T-helper 2 cell treated with Interferon-gamma antibody and Interleukin-4, amounts not matched to agents 5 μg/mL and 100 μg/mL, for 36 hours (primary cell): ENCODE measurements around the gene SAMD3.
"Not testable (repeated sequence)": the region's sequence is repeated elsewhere in the genome, so short reads cannot be mapped to it uniquely, and the experiment has no call there.

Experiments used
- DNase-seq: peaks from one replicate; pipeline ENCODE4 v3.0.0; 2021; ENCODE audit warnings: low spot score
- H3K27ac Mint-ChIP-seq: one replicate; pipeline ENCODE4 v1.8.0; 2021; ENCODE audit warnings: mild to moderate bottlenecking, mixed read lengths
- H3K27me3 Mint-ChIP-seq: one replicate; pipeline ENCODE4 v1.8.0; 2021; ENCODE audit warnings: low read depth, mixed read lengths
- H3K36me3 Mint-ChIP-seq: one replicate; pipeline ENCODE4 v1.8.0; 2021; ENCODE audit warnings: low read depth, mixed read lengths
- H3K4me1 Mint-ChIP-seq: one replicate; pipeline ENCODE4 v1.8.0; 2021; ENCODE audit warnings: low read depth, mixed read lengths
- H3K4me3 Mint-ChIP-seq: one replicate; pipeline ENCODE4 v1.8.0; 2022; ENCODE audit warnings: mild to moderate bottlenecking, moderate library complexity, mixed read lengths
- H3K9me3 Mint-ChIP-seq: one replicate; pipeline ENCODE4 v1.8.0; 2021; ENCODE audit warnings: mixed read lengths

SAMD3 gene

DNA sequence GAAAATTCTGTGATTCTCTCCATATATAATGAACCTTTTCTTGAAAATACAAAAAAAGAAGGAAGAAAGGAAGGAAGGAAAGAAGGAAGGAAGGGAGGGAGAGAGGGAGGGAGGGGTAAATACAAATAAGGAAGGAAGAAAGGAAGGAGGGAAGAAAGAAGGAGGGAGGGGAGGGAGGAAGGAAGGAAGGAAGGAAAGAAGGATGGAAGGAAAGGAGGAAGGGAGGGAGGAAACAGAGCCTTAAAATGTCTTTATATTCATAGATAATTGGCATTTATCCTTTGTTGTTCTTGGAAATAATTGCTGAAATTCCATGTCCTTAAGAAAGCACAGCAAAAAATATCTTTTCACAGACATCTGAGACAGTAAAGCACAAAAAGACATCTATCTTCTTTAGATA is 40.3 kb downstream of the SAMD3 start:
- DNase-seq: no peak
- peaks cover 4% of the 10 kb centered on the region for H3K9me3 Mint-ChIP-seq

DNA sequence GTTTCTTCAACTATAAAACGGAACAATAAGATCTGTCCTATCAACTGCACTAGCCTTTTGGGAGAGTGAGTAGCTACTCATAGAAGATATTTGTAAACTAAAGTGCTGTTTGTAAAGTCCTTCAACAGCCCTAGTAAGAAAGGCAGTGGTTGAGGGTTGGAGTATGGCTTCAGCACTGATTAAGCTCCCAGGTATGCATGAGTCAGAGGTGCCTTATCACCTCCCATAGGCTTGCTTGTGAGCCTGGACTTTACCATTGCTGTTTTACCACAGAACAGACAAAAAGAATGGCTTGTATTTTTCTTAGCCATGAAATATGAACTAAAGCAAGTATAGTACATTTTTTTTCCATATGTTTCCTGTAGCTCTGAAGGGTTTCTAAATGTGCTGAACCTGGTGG is 44.1 kb downstream of the SAMD3 start:
- DNase-seq: no peak
- peaks cover 4% of the 10 kb centered on the region for H3K9me3 Mint-ChIP-seq
- no peak overlapping the region for H3K27ac Mint-ChIP-seq
- H3K36me3 Mint-ChIP-seq: peaks cover 76% of the 10 kb centered on the region
- no peaks in the 10 kb centered on the region for H3K27me3 Mint-ChIP-seq
- H3K4me3 Mint-ChIP-seq: no peak overlapping the region
- peaks cover 33% of the 10 kb centered on the region for H3K4me1 Mint-ChIP-seq

More for the DNA sequence above, 40.3 kb downstream of the SAMD3 start:
- no peak overlapping the region for H3K27ac Mint-ChIP-seq
- H3K4me3 Mint-ChIP-seq: no peak overlapping the region
- H3K4me1 Mint-ChIP-seq: peaks cover 52% of the 10 kb centered on the region
- peaks cover 64% of the 10 kb centered on the region for H3K36me3 Mint-ChIP-seq
- no peaks in the 10 kb centered on the region for H3K27me3 Mint-ChIP-seq

DNA sequence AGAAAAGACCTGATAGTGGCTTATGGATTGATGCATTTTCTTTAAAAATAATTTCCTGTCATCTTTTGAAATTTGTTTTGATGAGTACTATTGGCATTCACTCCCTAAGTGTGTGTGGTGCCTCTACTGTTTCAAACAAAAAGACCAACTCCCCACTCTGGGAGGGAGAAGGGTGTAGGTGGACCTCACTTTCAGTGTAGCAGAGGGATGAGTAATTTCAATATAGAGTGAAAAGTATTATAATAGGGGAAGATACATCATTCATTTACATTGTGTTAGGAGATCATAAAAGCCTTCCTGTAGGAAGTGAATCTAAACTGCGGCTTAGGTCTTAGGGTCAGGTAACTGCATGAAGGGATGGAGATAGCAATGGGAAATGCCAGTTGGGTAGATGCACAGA is 46.4 kb downstream of the SAMD3 start:
- Mint-ChIP-seq H3K4me1 (peaks cover 23% of the 10 kb centered on the region), H3K36me3 (peaks cover 77% of the 10 kb centered on the region), H3K9me3 (peaks cover 20% of the 10 kb centered on the region), H3K27me3 (no peaks in the 10 kb centered on the region), H3K4me3 (no peak overlapping the region), H3K27ac (no peak overlapping the region)
- DNase-seq: no peak

DNA sequence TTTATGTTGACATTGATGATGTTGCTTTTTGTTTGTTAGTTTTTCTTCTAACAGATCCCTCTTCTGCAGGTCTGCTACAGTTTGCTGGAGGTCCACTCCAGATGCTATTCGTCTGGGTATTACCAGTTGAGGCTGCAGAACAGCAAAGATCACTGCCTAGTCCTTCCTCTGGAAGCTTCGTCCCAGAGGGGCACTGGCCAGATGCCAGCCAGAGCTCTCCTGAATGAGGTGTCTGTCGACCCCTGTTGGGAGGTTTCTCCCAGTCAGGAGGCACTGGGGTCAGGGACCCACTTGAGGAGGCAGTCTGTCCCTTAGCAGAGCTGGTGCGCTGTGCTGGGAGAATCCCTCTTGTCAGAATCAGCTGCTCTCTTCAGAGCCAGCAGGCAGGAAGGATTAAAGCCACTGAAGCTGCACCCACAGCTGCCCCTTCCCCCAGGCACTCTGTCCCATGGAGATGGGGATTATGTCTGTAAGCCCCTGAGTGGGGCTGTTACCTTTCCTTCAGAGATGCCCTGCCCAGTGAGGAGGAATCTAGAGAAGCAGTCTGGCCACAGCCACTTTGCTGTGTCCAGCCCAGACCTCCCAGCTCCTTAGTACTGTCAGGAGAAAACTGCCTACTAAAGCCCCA is 49.3 kb downstream of the SAMD3 start:
- Mint-ChIP-seq H3K9me3 (peaks cover 33% of the 10 kb centered on the region), H3K4me1 (peaks cover 17% of the 10 kb centered on the region), H3K36me3 (peaks cover 72% of the 10 kb centered on the region)
- H3K27me3 Mint-ChIP-seq, H3K27ac Mint-ChIP-seq, H3K4me3 Mint-ChIP-seq, DNase-seq: not testable (repeated sequence)

DNA sequence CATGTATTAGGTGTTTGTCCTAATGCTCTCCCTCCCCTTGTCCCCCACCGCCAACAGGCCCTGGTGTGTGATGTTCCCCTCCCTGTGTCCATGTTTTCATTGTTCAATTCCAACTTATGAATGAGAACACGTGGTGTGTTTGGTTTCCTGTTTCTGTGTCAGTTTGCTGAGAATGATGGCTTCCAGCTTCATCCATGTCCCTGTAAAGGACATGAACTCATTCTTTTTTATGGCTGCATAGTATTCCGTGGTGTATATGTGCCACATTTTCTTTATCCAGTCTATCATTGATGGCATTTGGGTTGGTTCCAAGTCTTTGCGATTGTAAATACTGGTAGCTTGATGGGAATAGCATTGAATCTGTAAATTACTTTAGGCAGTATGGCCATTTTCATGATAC is 52.6 kb downstream of the SAMD3 start:
- H3K27ac Mint-ChIP-seq, DNase-seq, H3K4me1 Mint-ChIP-seq, H3K4me3 Mint-ChIP-seq, H3K27me3 Mint-ChIP-seq: not testable (repeated sequence)
- peaks cover 35% of the 10 kb centered on the region for H3K9me3 Mint-ChIP-seq
- peaks cover 67% of the 10 kb centered on the region for H3K36me3 Mint-ChIP-seq

DNA sequence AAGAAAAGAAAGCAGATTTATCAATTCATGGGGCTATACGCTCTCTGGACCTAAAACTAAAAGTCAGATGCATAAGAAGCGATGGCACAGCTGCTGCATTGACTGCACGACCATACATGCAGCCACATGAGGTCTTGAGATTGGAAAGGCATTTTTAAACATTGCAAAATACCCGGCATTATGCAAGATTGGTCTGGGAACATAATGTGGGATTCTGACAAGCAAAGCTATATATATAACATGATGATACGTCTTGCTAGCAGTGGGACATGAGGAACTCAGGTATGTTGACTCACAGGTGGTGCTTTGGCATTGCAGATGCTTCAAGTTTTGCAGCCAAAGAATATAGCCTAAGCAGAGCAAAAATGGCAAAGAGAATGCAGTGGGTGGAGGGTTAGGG is 55.1 kb downstream of the SAMD3 start:
- H3K27me3 Mint-ChIP-seq: no peaks in the 10 kb centered on the region
- peaks cover 30% of the 10 kb centered on the region for H3K9me3 Mint-ChIP-seq
- H3K4me1 Mint-ChIP-seq: peaks cover 4% of the 10 kb centered on the region
- no peak for DNase-seq
- H3K36me3 Mint-ChIP-seq: peaks cover 57% of the 10 kb centered on the region
- no peak overlapping the region for H3K4me3 Mint-ChIP-seq
- H3K27ac Mint-ChIP-seq: no peak overlapping the region

DNA sequence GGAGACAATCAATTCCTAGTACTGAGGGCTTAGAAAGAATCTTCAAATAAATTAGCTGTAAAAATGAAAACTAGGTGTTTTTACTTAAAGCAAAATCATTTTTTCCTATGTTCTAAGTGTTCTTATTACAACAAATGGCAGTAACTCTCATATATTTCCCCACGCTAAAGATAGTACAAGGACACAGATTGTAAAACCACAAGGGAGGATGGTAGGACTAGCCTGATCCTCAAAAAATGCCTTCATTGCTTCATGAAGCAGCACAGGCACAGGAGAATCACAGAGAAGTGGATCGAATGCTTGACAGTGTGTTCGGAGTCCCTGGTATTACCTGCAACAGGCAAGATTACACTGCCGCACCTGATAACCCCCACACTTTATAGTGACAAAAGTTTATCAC is 58.5 kb downstream of the SAMD3 start:
- DNase-seq: no peak
- Mint-ChIP-seq H3K4me3 (no peak overlapping the region), H3K27me3 (no peaks in the 10 kb centered on the region), H3K27ac (no peak overlapping the region), H3K9me3 (peaks cover 11% of the 10 kb centered on the region), H3K36me3 (peaks cover 55% of the 10 kb centered on the region), H3K4me1 (peaks cover 4% of the 10 kb centered on the region)

DNA sequence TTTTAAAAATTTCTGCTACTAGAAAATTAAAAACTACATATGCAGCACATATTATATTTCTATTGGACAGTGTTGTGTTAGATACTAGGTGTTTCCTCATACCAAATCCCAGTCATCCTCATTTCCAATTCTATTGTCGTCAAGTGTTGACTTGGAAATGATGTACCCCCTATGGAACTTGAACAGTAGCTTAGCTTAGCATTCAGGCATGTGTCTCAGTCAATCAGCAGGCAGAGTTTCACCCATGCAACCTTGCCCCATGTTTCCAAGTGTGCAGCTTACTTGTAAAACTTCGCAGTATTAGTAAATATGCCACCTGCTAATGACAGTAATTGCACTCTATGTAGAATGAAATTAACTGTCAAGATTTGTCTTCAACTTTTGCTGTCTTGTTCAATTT is 59.5 kb downstream of the SAMD3 start:
- H3K27ac Mint-ChIP-seq: no peak overlapping the region
- peaks cover 60% of the 10 kb centered on the region for H3K36me3 Mint-ChIP-seq
- peaks cover 4% of the 10 kb centered on the region for H3K4me1 Mint-ChIP-seq
- DNase-seq: no peak
- no peaks in the 10 kb centered on the region for H3K27me3 Mint-ChIP-seq
- H3K9me3 Mint-ChIP-seq: peaks cover 20% of the 10 kb centered on the region
- no peak overlapping the region for H3K4me3 Mint-ChIP-seq

DNA sequence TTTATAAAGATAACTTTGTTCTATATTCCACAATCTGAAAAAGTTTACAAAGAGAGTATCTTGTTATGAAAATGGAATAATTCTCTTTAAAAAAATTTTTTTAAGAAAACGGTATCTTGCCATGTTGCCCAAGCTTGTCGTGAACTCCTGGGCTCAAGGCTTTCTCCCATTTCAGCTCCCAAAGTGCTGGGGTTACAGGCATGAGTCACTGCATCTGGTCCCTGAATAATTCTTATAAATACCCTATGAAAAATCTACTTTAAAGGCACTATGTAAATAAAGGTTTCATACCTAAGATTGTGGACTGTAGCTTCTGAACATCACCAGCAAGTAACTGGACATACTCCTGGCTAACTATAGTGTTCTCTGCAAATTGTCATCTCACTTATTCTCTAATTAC is 60.3 kb downstream of the SAMD3 start:
- Mint-ChIP-seq H3K27me3 (no peaks in the 10 kb centered on the region), H3K4me3 (no peak overlapping the region), H3K27ac (no peak overlapping the region), H3K4me1 (peaks cover 4% of the 10 kb centered on the region), H3K36me3 (peaks cover 60% of the 10 kb centered on the region), H3K9me3 (peaks cover 24% of the 10 kb centered on the region)
- no peak for DNase-seq

DNA sequence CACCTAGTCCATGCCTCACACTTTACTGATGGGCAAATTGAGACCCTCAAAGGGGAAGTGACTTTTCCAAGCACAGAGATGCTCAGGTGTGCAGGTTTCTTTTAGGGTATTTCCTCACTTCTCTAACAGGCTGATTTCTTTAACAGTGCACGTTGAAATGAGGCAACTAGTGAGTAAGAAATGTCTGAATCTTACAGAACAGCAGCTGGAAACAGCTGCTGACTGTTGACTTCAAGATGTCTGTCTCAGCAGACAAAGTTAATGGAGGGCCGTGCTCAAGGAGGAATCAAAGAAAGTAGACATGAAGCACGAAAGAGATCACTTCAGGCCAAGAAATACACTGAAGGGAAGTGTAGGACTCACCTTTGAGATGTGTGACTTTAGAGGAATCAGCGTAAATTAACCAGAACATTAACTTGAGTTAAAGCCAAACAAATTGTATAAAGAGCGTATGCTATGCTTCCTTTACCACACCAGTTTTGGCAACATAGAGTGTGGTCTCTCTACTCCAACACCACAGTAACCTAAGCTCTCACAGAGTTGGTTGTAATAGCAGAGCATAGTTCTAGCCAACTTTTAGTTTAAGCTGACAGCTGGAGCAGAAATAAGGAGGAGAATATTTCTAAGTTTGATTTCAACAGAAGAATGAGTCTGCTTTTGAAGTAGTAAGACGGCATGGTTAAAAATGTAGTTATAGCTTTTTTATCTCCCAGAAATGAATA is 60.9 kb downstream of the SAMD3 start:
- Mint-ChIP-seq H3K27ac (no peak overlapping the region), H3K4me3 (no peak overlapping the region), H3K9me3 (peaks cover 24% of the 10 kb centered on the region), H3K27me3 (no peaks in the 10 kb centered on the region), H3K4me1 (peaks cover 4% of the 10 kb centered on the region), H3K36me3 (peaks cover 57% of the 10 kb centered on the region)
- DNase-seq: no peak

DNA sequence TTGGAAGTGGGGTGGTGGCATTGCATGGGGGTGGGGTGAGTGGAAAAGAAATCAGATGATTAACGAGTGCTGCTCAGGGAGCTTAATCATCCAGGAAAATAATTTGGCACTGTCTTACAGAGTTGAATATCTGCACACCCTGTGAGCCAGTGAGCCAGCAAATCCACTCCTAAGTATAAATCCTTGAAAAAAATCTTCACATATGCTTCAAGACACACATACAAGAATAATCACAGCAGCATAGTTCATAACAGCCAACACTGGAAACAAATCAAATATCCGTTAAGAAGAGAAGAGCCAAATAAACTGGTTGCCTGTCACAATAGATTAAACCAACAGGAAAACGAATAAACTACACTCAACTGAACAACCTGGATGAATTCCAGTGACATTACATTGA is 62.8 kb downstream of the SAMD3 start:
- Mint-ChIP-seq H3K27me3 (no peaks in the 10 kb centered on the region), H3K4me1 (peaks cover 2% of the 10 kb centered on the region), H3K36me3 (peaks cover 50% of the 10 kb centered on the region), H3K4me3 (no peak overlapping the region), H3K9me3 (peaks cover 20% of the 10 kb centered on the region), H3K27ac (no peak overlapping the region)
- no peak for DNase-seq

DNA sequence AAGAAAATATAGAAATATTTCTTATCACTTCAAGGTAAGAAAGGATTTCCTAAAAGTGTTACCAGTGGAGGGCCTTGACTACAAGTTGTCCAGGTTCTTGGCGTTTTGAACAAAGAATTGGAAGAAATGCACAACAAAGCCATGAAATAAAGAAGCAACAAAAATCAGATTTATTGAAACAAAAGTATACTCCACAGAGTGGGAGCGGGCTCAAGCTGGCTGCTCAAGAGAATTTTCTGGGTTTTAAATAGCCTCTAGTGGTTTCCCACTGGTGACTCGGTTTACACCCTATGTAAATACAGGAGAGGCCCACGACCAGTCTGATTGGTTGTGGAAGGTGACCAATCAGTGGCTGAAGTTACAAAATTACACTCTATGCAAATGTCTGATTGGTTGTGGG is 64.2 kb downstream of the SAMD3 start:
- H3K27me3 Mint-ChIP-seq: no peaks in the 10 kb centered on the region
- peaks cover 46% of the 10 kb centered on the region for H3K36me3 Mint-ChIP-seq
- H3K4me3 Mint-ChIP-seq: no peak overlapping the region
- H3K9me3 Mint-ChIP-seq: peaks cover 20% of the 10 kb centered on the region
- DNase-seq: no peak
- no peak overlapping the region for H3K27ac Mint-ChIP-seq
- no peaks in the 10 kb centered on the region for H3K4me1 Mint-ChIP-seq

DNA sequence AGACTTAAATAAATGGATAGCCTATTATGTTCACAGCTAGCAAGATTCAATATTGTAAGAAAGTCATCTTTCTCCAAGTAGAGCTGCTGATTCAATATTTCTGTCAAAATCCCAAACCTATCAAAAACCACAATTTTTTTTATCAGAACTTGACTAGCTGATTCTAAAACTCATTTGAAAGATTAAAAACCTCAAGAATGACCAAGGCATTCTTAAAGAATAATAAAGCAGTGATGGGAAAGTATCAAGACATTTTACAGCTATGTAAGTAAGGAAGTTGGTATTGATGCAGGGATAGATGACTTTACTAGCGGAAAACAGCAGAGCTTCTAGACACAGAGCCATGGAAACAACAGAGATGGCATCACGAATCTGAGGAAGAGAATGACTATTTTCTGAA is 64.7 kb downstream of the SAMD3 start:
- H3K4me3 Mint-ChIP-seq: no peak overlapping the region
- no peaks in the 10 kb centered on the region for H3K27me3 Mint-ChIP-seq
- peaks cover 20% of the 10 kb centered on the region for H3K9me3 Mint-ChIP-seq
- H3K36me3 Mint-ChIP-seq: peaks cover 50% of the 10 kb centered on the region
- H3K4me1 Mint-ChIP-seq: no peaks in the 10 kb centered on the region
- no peak overlapping the region for H3K27ac Mint-ChIP-seq
- DNase-seq: no peak

DNA sequence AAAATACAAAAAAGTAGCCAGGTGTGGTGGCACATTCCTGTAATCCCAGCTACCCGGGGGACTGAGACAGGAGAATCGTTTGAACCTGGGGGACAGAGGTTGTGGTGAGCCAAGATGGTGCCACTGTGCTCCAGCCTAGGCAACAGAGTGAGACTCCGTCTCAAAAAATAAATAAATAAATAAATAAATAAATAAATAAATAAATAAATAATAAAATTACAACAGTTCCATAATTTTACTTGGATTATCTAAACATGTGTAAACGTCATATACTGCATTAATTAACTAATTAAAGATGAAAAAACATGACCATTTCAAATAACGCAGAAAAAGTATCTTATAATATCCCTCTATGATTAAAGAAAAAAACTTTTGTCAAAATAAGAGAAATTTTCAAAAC is 65.8 kb downstream of the SAMD3 start:
- peaks cover 51% of the 10 kb centered on the region for H3K36me3 Mint-ChIP-seq
- H3K4me1 Mint-ChIP-seq: no peaks in the 10 kb centered on the region
- H3K4me3 Mint-ChIP-seq: no peak overlapping the region
- no peak for DNase-seq
- H3K27ac Mint-ChIP-seq: no peak overlapping the region
- H3K27me3 Mint-ChIP-seq: no peaks in the 10 kb centered on the region
- H3K9me3 Mint-ChIP-seq: peaks cover 20% of the 10 kb centered on the region
